Gastroesophageal sphincter (tissue), 4 donors: ENCODE measurements around the gene MYO1G. TPM values are rescaled to one million over a fixed set of nuclear protein-coding genes. Genes with fewer than 3 reads are reported as not detected.
A peak's percentile ranks its signal among the peaks of the same experiment; 100 is the strongest.

Experiments
- ATAC-seq: fragments of 150-250 bp; one replicate; pipeline ENCODE4 v1.9.1; 2016; ENCODE audit warnings: mild to moderate bottlenecking, moderate library complexity
- H3K27ac ChIP-seq, 4 donors: fragments of 200-600 bp; sonication (generic) in 3 of 4; 1 replicate in 3 of 4; 2 replicates in 1 of 4; pipeline ENCODE4 v1.5.1; 2016 to 2019
- H3K27me3 ChIP-seq: fragments of 200-600 bp; sonication (generic); one replicate; pipeline ENCODE4 v1.5.1; 2019
- H3K36me3 ChIP-seq, 2 donors: fragments of 200-600 bp; sonication (generic); one replicate each; pipeline ENCODE4 v1.5.1; 2019; ENCODE audit warnings: control low read depth in 1 of 2
- H3K4me1 ChIP-seq, 3 donors: fragments of 200-600 bp; sonication (generic); 1 replicate in 2 of 3; 2 replicates in 1 of 3; pipeline ENCODE4 v1.5.1; 2016 to 2019; ENCODE audit warnings: control low read depth in 2 of 3
- H3K4me3 ChIP-seq, 2 donors: fragments of 200-600 bp; sonication (generic); one replicate each; pipeline ENCODE4 v1.5.1; 2019; ENCODE audit warnings: mild to moderate bottlenecking in 1 of 2, moderate library complexity in 1 of 2
- H3K9me3 ChIP-seq, 3 donors: fragments of 200-600 bp; sonication (generic); one replicate each; pipeline ENCODE4 v1.5.1; 2017 to 2019; ENCODE audit warnings: control low read depth in 2 of 3
- EP300 ChIP-seq: sonication (generic); formaldehyde crosslinking; IDR thresholded peaks from one replicate; pipeline ENCODE4 v1.6.1; 2017; ENCODE audit warnings: antibody characterized with exemption, mild to moderate bottlenecking
- POLR2A ChIP-seq, 2 donors: fragments of 450-650 bp; IDR thresholded peaks; one replicate each; pipeline ENCODE4 v1.6.1; 2017; ENCODE audit warnings: antibody characterized with exemption in 2 of 2, mild to moderate bottlenecking in 2 of 2, moderate library complexity in 1 of 2
- POLR2AphosphoS5 ChIP-seq: sonication (generic); formaldehyde crosslinking; IDR thresholded peaks from one replicate; pipeline ENCODE4 v1.6.1; 2017; ENCODE audit warnings: antibody characterized with exemption
- WGBS, 2 donors: methylation state at CpG; one replicate each; pipeline ENCODE4 v1.1.5; 2018; ENCODE audit warnings: low coverage in 1 of 2; 5-methylcytosine and 5-hydroxymethylcytosine counted together
- total RNA-seq, 4 donors: library from RNA; depleted of rRNA; stranded (reverse); fragments of >200 nt; gene quantifications; one replicate each; pipeline ENCODE4 v1.1.0, GENCODE V29; 2016
- TF ChIP-seq, protein P1 (sequence below), 4 experiments: fragments of 200-600 bp in 2 of 4; fragments of 450-650 bp in 2 of 4; sonication (generic) in 1 of 4; IDR thresholded peaks; one replicate each; pipeline ENCODE4 v1.5.1; 2017 to 2019; ENCODE audit warnings: antibody characterized with exemption in 4 of 4, mild to moderate bottlenecking in 2 of 4, moderate library complexity in 2 of 4

MYO1G gene
- total RNA-seq, 4 donors from 2014 or later = 1.4 to 3.6 (median 2.0) TPM

- Histone ChIP-seq H3K36me3 (peaks cover 0 to 6% of the 10 kb centered on the region in 2 donors), H3K27me3 (no peaks in the 10 kb centered on the region)
- 60% methylated on average over 1 of the region's 7 CpGs; no CpG with 5 or more reads in 1 of the 2 donors for WGBS, 2 donors
These were observed 4.3 kb downstream of the MYO1G start for GRCh38 chr7:44974549-44974948.

DNA sequence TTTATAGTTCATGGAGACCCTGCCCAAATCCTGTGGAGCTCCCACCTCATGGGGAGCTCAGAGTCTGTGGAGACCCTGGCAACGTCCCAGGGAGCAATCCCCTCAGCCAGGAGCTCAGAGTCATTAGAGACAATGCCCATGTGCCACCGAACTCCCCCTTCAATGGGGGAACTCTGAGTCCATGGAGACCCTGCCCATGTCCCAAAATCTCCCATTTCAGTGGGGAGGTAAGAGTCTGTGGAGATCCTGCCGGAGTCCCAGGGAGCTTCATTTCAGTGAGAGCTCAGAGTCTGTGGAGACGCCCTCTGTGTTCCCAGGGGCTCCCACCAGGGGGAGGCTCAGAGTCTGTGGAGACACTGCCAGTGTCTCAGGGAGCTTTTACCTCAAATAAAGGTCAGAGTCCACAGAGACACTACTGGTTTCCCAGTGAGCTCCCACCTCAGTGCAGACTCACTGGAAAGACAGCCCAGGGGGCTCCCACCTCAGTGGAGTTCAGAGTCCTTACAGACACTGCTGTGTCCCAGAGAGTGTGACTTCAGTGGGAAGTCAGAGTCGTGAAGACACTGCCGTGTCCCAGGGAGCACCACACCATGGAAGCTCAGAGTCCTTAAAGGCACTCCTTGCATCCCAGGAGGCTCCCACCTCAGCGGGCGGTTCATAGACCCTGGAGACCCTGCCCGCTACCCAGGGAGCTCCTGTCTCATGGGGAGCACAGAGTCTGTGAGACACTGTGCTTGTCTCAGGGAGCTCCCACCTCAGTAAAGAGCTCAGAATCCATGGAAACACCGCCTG, 5.0 kb downstream of the MYO1G start:
- ATAC-seq = no peak
- Histone ChIP-seq H3K36me3 (peaks cover 0 to 3% of the 10 kb centered on the region in 2 donors), H3K9me3 (no peaks in the 10 kb centered on the region), H3K4me1 (peaks cover 0 to 12% (median 0%) of the 10 kb centered on the region in 3 donors), H3K27ac (no peak overlapping the region), H3K4me3 (no peak overlapping the region), H3K27me3 (no peaks in the 10 kb centered on the region)
- WGBS, 2 donors = no CpG with 5 or more reads among the region's 10 CpGs
- TF ChIP-seq, protein P1, sequence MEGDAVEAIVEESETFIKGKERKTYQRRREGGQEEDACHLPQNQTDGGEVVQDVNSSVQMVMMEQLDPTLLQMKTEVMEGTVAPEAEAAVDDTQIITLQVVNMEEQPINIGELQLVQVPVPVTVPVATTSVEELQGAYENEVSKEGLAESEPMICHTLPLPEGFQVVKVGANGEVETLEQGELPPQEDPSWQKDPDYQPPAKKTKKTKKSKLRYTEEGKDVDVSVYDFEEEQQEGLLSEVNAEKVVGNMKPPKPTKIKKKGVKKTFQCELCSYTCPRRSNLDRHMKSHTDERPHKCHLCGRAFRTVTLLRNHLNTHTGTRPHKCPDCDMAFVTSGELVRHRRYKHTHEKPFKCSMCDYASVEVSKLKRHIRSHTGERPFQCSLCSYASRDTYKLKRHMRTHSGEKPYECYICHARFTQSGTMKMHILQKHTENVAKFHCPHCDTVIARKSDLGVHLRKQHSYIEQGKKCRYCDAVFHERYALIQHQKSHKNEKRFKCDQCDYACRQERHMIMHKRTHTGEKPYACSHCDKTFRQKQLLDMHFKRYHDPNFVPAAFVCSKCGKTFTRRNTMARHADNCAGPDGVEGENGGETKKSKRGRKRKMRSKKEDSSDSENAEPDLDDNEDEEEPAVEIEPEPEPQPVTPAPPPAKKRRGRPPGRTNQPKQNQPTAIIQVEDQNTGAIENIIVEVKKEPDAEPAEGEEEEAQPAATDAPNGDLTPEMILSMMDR (IDR thresholded peaks at IDR 0.05) = peak in 3 of 4 experiments; percentile 32 to 62 (median 46)
- TF ChIP-seq POLR2AphosphoS5 = no peak
- TF ChIP-seq EP300 = no peak
- no peak for TF ChIP-seq POLR2A (IDR thresholded peaks at IDR 0.05)

More at GRCh38 chr7:44974549-44974948, 4.3 kb downstream of the MYO1G start:
- no peak for ATAC-seq
- H3K4me3 ChIP-seq = no peak overlapping the region
- peaks cover 0 to 13% (median 3%) of the 10 kb centered on the region in 3 donors for H3K4me1 ChIP-seq
- TF ChIP-seq, protein P1 (IDR thresholded peaks at IDR 0.05) = no peak
- TF ChIP-seq EP300 (no peak), POLR2A (IDR thresholded peaks at IDR 0.05) (no peak), POLR2AphosphoS5 (no peak)
- no peaks in the 10 kb centered on the region for H3K9me3 ChIP-seq
- H3K27ac ChIP-seq = no peak overlapping the region

GRCh38 chr7:44972562-44972961, 6.3 kb downstream of the MYO1G start:
- H3K27me3 ChIP-seq = no peaks in the 10 kb centered on the region
- ATAC-seq = no peak
- H3K9me3 ChIP-seq = no peaks in the 10 kb centered on the region
- peaks cover 0 to 7% (median 0%) of the 10 kb centered on the region in 3 donors for H3K4me1 ChIP-seq
- H3K27ac ChIP-seq = no peak overlapping the region
- H3K36me3 ChIP-seq = no peaks in the 10 kb centered on the region
- TF ChIP-seq EP300 (no peak), POLR2A (IDR thresholded peaks at IDR 0.05) (no peak), POLR2AphosphoS5 (no peak)
- TF ChIP-seq, protein P1 (IDR thresholded peaks at IDR 0.05) = no peak
- no CpG with 5 or more reads among the region's 3 CpGs for WGBS, 2 donors
- no peak overlapping the region for H3K4me3 ChIP-seq

GRCh38 chr7:44971902-44972441, 6.8 kb downstream of the MYO1G start:
- no peak for TF ChIP-seq POLR2A (IDR thresholded peaks at IDR 0.05)
- TF ChIP-seq POLR2AphosphoS5 = no peak
- WGBS, 2 donors = 40 to 71% methylated on average over 1 to 5 of the region's 5 CpGs
- Histone ChIP-seq H3K4me1 (peaks cover 0 to 1% (median 0%) of the 10 kb centered on the region in 3 donors), H3K36me3 (no peaks in the 10 kb centered on the region), H3K9me3 (no peaks in the 10 kb centered on the region), H3K27me3 (no peaks in the 10 kb centered on the region), H3K4me3 (no peak overlapping the region), H3K27ac (no peak overlapping the region)
- no peak for ATAC-seq

GRCh38 chr7:44971188-44971901, 7.5 kb downstream of the MYO1G start:
- Histone ChIP-seq H3K27me3 (no peaks in the 10 kb centered on the region), H3K9me3 (no peaks in the 10 kb centered on the region), H3K4me3 (no peak overlapping the region), H3K27ac (no peak overlapping the region), H3K36me3 (no peaks in the 10 kb centered on the region), H3K4me1 (no peaks in the 10 kb centered on the region)
- ATAC-seq = no peak
- TF ChIP-seq POLR2AphosphoS5 = no peak
- TF ChIP-seq EP300 = no peak
- TF ChIP-seq, protein P1 (IDR thresholded peaks at IDR 0.05) = no peak
- no peak for TF ChIP-seq POLR2A (IDR thresholded peaks at IDR 0.05)
- 74 to 86% methylated on average over 3 to 6 of the region's 10 CpGs for WGBS, 2 donors
